HG03571 (cell line): ENCODE results near the gene NDUFA11.
"Not testable (repeated sequence)": the region's sequence is repeated elsewhere in the genome, so short reads cannot be mapped to it uniquely, and the experiment has no call there.

Experiments
- ATAC-seq: cut with Tn5 transposase; IDR thresholded peaks from one replicate; pipeline ENCODE4 v1.9.1; 2021; ENCODE audit not compliant: unreplicated experiment

Gene NDUFA11

DNA sequence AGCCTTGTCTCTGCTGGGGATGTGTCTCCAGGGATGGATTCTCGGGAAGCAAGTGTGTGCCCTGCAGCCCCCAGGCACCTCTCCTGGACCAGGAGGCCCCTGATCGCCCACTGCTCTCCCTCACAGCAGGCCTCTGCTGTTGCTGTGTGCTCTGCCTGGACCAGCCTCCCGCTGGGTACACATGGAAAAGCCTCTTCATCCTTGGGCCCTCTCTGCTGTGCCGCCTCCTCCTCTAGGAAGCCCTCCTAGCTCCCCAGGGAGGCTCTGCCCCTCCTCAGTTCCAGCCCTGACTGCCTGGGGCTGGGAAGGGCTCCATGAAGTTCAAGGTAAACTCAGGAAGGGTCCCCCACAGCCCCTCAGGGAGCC, 12.0 kb downstream of the NDUFA11 start:
- ATAC-seq, result no peak

DNA sequence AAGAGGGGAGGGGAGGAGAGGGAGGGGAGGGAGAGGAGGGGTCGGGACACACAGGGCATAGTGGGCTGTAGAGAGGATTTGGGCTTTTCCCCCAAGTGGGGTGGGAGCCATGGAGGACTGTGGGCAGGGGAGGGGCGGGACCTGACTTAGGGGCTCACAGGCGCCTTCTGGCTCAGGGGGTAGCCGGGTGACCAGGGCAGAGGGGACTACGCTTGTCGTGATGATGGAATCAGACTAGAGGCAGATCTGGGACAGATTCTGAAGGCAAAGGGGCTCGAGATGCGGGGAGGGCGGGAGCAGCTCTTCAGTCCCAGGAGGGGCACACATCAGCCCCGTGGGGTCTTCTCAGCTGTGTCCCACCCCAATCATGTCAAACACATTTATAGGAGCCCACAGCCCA, 13.5 kb downstream of the NDUFA11 start:
- no peak for ATAC-seq

DNA sequence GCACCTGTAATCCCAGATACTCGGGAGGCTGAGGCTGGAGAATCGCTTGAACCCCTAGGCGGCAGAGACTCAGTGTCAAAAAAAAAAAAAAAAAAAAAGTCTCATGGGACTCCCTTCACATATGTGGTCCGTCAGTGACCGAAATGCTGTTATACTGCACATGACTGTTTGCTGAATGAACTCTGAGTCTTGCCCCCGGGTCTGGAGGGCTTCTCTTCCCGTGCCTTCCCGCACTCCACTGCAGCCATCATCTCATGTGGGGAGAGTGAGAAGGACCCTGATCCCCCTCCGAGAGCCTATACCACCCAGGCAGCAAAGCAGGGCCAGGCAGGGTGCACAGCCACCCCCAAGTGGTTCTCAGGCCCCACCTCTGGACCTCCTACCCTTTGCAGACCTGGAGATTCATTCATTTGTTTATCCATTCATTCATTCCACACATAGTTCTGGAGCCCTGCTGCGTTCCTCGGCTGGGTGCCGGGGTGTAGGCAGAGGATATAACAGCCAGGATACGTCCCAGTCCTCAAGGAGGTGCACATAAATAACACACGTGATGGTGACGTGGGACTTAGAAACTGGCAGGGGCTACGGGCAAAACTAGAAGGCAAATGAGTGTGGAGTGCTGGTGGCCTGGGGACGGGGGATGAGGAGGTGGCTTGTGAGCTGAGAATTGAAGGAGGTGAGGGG, 14.2 kb downstream of the NDUFA11 start:
- no peak for ATAC-seq

DNA sequence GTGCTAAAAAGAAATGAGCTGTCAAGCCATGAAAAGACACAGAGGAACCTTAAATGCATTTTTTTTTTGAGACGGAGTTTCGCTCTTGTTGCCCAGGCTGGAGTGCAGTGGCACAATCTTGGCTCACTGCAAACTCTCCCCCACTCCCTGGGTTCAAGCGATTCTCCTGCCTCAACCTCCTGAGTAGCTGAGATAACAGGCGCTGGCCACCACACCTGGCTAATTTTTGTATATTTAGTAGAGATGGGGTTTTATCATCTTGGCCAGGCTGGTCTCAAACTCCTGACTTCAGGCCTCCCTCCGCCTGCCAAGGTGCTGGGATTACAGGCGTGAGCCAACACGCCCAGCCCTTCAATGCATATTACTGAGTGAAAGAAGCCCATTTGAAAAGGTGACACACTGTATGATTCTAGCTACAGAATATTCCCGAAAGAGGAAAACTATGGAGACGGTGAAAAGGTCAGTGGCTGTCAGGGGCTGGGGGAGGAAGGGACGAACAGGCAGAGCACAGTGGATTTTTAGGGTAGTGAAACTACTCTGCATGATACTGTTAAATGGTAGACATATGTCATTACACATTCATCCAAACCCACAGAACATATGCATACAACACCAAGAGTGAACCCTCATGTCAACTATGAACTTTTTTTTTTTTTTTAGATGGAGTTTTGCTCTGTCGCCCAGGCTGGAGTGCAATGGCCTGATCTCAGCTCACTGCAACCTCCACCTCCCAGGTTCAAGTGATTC, 19.4 kb downstream of the NDUFA11 start:
- ATAC-seq, result not testable (repeated sequence)

DNA sequence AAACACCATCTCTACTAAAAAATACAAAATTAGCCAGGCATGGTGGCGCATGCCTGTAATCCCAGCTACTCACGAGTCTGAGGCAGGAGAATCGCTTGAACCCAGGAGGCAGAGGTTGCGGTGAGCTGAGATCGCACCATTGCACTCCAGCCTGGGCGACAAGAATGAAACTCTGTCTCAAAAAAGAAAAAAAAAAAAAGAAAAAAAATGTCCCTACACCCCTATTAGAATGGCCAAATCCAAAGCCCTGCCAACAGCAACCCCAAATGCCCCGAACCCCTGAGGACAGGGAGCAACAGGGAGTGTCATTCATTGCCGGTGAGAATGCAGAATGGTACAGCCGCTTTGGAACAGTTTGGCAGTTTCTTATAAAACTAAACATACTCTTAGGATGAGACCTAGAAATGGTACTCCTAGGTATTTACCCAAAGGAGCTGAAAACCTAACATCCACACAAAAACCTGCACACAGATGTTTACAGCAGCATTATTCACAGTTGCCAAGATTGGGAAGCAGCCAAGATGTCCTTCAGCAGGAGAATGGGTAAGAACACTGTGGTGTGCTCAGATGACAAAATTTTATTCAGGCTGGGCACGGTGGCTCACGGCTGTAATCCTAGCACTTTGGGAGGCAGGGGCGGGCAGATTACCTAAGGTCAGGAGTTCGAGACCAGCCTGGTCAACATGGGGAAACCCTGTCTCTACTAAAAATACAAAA, 20.3 kb downstream of the NDUFA11 start:
- not testable (repeated sequence) for ATAC-seq

DNA sequence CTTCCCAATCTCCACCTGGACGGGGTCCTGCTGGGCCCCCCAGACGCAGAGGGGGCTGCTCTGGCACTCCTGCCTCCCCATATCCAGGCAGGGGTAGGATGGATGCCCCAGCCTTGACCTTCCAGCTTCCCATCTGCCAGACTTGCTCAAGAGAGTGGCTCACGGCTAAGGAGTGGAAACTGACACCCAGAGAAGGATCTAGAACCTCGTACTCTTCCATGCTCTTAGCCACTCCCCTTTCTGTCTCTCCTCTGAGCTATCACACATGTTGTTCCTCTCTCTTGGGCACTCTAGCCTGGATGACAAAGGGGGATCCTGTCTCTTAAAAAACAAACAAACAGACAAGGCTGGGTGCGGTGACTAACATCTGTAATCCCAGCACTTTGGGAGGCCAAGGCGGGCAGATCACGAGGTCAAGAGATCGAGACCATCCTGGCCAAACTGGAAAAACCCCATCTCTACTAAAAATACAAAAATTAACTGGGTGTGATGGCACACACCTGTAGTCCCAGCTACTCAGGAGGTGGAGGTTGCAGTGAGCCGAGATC, 21.1 kb downstream of the NDUFA11 start:
- no peak for ATAC-seq

DNA sequence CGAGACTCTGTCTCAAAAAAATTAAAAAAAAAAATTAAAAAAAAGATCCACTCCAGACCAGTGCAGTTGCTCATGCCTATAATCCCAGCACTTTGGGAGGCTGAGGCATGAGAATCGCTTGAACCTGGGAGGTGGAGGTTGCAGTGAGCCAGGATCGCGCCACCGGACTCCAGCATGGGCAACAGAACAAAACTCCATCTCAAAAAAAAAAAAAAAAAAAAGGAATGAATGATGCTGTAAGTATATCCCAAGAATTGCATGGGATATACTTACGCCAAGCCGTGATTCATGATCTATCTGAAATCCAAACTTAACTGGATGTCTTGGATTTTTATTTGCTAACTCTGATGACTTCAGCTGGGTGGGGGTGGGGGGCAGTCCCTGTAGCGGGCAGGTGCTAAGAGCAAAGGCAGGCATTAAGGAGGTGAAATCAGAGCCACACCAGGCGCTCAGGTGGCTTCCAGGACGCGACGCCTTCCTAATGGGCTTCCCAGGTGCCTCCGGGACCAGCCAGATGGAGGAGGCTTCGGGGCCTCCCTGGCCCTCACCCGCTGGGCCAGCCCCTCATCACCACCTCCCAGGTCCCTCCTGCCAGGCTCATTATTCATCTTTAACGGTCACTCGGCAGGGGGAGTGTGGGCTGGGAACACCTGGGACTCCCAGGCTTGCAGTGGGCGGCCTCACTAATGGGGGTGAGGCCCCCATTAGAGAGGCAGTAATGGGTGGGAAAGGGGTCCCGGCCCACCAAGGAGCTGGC, 21.9 kb downstream of the NDUFA11 start:
- ATAC-seq, result no peak

DNA sequence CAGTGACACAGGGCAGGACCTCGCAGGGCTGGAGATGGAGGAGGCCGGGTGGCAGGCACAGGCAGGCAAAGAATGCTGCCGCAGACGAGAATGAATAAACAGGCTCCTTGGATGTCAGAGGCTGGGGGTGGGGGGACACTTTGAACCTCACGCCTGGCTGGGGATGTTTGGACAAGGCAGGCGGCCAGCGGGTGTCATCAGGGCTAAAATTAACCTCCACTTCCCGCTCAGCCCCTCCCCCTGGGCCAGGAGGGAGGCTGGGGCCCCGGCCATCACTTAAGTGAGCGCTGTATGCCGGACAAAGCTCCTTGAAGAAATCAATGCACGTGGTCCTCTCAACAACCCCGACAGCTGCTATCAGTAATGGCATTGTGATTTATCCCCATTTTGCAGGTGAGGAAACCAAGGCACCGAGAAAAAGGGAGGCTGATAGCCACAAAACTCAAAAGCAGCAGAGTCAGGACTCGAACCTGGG, 22.9 kb downstream of the NDUFA11 start:
- ATAC-seq, result no peak

DNA sequence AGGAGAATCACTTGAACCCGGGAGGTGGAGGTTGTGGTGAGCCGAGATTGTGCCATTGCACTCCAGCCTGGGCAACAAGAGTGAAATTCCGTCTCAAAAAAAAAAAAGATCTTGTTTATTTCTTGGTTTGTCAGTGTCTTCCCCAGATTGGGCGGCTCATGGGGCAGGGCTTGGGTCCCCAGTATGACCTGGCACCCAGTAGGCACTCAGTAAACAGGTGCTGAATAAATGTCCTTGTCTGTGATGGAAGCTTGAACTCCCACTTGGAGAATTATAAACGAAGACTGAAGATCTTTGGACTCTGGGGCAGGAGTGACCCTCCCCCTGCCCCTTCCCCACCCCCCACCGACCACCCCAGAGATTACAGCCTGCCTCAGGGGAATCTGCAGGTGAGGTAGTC, 23.4 kb downstream of the NDUFA11 start:
- ATAC-seq, result no peak

DNA sequence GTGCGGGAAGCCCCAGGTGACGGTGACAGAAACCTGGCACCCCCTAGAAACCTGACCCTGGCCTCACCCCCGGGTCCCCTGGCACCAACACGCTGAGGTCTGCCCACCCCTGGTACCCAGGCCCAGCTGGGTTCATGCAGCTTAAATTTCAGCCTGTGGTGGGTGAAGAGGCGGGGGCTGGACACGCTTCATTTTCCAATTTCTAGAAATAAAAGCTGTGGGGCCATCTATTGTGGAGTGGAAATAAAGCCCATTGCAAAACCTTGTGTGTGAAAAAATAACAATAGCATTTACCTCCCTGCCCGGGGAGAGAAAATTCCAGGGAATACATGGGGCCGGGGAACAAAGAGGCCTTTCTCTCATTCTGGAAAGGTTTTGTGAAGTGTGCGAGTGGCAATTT, 25.7 kb downstream of the NDUFA11 start:
- no peak for ATAC-seq

DNA sequence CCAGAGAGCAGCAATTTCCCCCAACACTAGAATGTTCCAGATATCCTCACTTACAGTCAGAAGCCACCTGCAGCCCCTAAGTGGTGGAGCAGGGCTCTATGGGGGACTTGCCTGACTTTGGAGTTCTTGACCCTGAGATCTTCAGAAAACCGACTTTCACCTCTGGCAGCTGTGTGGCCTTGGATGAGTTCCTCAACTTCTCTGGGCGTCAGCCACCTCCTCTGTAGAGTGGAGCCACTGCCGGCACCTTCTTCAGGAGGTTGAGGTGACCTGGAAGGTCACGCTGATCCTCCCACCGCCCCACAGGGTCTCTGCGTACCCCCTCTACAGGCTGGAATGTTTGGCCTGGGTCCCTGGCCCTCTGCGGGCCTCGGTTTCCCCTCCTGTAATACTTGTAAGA, 26.2 kb downstream of the NDUFA11 start:
- no peak for ATAC-seq

DNA sequence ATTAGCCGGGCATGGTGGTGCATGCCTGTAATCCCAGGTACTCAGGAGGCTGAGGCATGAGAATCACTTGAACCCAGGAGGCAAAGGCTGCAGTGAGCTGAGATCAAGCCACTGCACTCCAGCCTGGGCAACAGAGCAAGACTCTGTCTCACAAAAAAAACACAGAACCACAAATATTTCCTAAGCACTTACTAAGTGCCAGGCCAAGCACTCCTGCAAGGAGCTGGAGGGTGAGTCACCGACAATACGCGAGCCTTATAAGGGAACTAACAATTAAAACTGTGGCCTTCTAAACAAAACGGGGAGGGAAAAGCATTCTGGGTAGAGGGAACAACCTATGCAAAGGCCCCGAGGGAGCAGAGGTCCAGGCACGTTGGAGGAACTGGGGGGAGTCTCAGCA, 29.1 kb downstream of the NDUFA11 start:
- not testable (repeated sequence) for ATAC-seq

DNA sequence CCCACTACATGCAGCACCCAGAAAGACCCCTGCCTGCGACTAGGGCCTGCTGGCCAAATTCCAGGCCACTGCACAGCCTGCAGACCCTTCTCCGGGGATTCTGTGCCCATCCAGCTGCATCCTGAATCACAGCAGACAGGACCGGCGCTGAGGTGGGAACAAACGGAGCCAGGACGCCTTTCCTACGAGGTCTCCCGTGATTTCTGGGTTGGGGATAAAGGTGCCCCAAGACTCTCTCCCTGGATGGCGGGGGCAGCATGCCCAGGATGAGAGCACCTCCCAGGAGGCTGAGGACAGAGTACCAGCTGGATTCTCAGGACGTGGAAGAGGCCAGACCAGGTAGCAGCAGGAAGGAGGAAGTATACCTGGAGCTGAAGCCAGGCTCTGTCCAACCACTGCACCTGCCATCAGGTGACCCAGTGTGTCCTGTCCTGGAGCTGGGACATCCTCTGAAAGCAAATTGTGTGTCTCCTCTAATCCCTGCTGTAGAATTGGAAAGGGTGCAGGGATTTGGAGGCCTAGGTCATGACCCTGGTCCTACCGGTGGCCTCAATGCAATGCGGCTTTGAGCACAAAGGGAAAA, 29.9 kb downstream of the NDUFA11 start:
- ATAC-seq, result no peak

DNA sequence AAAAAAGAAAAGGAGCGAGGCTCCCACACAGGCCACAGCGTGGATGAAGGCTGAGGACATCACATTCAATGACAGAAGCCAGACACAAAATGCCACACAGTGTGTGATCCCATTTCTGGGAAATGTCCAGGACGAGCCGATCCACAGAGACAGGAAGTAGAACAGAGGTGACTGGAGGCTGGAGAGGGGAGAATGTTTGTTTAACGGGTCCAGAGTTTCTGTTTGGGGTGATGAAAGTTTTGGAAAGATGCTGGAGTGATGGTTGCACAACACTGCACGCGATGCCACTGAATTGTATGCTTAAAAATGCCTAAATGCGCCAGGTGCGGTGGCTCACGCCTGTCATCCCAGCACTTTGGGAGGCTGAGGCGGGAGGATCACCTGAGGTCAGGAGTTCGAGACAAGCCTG, 32.6 kb downstream of the NDUFA11 start:
- no peak for ATAC-seq

DNA sequence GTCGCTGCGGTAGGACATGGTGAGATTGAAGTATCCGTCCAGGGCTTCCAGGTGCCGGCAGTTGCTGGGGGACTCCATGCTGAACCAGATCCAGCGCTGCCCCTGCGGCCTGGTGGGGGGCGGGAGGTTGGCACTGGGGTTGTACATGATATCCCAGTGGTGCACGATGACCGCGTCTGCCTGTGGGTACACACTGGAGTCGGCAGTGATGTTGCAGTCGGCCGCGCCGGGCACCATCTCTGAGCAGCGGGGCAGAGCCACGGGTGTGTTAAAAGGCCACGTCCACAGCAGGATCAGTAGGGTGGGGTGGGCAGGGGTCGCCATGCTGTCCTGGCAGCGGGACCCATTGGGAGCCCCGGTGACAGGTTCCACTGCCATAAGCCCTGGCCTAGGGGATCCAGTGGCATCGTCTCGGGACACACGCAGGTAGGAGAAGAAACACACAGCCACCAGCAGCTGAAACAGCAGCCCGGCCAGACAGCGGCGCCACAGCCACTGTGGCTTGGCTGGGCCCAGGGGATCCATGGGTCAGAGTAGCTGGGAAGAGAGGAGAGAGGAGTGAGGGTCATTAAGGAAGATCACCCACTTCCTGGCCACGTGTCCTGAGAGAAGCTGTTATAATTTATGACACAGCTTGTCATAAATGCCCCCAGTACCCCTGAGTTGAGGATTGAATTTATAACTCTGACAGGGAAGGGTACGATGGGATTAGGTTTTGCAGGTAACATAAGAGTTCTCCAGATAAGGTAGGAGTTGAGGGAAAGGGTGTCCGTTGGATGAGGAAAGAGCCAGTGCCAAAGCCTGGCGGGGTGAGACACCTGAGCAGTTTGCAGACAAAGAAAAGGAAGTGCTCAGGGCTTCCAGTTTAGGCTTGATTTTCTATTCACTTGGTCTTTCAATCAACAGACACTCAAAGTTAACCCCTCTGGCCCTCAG, 36.1 kb downstream of the NDUFA11 start:
- no peak for ATAC-seq

DNA sequence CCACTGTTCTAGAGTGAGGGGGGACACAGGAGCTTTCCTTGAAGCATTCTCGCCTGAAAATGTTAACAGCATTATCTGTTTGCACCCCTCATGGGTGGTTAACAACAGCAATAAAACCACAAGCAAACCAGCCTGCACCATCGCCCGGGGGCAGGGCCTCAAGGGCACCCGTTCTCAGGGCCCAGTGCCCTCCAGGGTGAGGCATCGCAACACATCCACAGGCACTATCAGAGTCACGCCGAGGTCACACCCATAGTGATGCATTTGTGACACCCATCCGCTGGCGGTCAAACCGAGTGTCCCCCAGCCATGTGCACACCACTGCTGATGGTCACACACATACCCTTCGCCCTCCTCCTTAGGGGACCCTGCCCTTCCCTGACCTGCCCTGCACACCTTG, 37.8 kb downstream of the NDUFA11 start:
- ATAC-seq, result no peak

DNA sequence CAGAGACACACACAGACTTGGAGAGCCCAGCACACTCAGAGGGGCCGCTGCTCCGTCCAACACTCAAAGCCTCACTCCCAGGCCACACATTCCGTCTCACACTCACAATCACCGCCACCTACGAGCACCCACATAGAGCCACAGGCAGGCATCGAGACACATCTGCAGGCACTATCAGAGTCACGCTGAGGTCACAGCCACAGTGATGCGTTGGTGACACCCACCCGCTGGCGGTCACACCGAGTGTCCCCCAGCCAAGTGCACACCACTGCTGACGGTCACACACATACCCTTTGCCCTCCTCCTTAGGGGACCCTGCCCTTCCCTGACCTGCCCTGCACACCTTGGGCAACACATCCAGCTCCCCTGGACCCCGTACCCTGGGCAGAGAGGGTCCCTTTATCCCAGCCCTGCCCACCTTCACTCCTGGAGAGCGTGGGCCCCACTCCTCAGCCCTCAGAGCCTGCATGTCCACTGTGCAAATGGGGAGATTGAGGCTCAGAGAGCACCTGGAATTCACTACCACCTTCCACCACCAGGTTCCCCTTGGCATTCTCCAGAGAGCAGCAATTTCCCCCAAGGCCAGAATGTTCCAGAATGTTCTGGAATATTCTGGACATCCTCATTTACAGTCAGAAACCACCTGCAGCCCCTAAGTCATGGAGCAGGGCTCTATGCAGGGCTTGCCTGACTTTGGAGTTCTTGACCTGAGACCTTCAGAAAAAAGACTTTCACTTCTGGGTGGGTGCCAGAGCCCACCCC, 38.7 kb downstream of the NDUFA11 start:
- no peak for ATAC-seq

DNA sequence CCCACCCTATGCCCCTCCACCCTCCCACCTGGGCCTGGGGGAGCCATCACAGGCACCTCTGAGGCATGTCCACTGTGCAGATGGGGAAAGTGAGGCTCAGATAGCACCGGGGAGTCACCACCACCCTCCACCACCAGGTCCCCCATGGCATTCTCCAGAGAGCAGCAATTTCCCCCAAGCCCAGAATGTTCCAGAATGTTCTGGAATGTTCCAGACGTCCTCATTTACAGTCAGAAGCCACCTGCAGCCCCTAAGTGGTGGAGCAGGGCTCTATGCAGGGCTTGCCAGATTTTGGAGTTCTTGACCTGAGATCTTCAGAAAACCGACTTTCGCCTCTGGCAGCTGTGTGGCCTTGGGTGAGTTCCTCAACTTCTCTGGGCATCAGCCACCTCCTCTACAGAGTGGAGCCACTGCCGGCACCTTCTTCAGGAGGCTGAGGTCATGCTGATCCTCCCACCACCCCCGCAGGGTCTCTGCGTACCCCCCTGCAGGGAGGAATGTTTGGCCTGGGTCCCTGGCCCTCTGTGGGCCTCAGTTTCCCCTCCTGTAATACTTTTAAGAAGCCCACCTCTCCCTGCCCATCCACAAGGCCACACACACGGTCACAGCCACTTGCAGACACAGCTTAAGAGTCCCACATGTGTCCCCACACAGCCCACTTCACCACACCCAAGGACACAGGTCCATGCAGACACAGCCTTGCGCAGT, 39.4 kb downstream of the NDUFA11 start:
- no peak for ATAC-seq
